GM12892 (cell line): Measurements from ENCODE around the gene CLCN4.

Experiments used
- POLR2A ChIP-seq: IDR thresholded peaks from 2 replicates; pipeline ENCODE4 v1.6.1; 2011; ENCODE audit warnings: low read depth, low read length, control low read depth
- POLR2AphosphoS5 ChIP-seq: IDR thresholded peaks from 2 replicates; pipeline ENCODE4 v1.6.1; 2011; ENCODE audit warnings: low read depth, low read length, control low read depth
- TAF1 ChIP-seq: IDR thresholded peaks from 2 replicates; pipeline ENCODE4 v1.6.1; 2011; ENCODE audit warnings: low read depth, mild to moderate bottlenecking, control low read depth, low read length, borderline replicate concordance

GRCh38 chrX:10160211-10160610, 3.4 kb downstream of the CLCN4 start:
- no peak for TF ChIP-seq POLR2A
- no peak for TF ChIP-seq TAF1
- no peak for TF ChIP-seq POLR2AphosphoS5
